HepG2 (cell line): ENCODE data around the gene NFATC2. TPM values are rescaled to one million over a fixed set of nuclear protein-coding genes. Genes with fewer than 3 reads are reported as not detected.

Source experiments
- ATAC-seq: fragments of 200-7000 bp; cut with Tn5 transposase; 3 replicates; pipeline ENCODE4 v1.9.1; 2020; ENCODE audit warnings: mild to moderate bottlenecking, moderate library complexity
- BruUV-seq: library from RNA; stranded (reverse); fragments of 400-500 nt; replicated peaks from 2 replicates; lab custom pipeline; 2021; lab: Mats Ljungman, UMichigan
- CTCF ChIA-PET: fragments of 300-600 bp; formaldehyde crosslinking; extraction: SDS; loops from one replicate; lab custom pipeline; 2021; ENCODE audit warnings: low total read pairs, inconsistent platforms, low intra/inter-chr PET ratio; lab: Yijun Ruan, JAX
- POLR2A ChIA-PET: fragments of 350-600 bp; sonication (Branson Sonifier 250); formaldehyde crosslinking; loops from one replicate; lab custom pipeline; 2020; ENCODE audit warnings: antibody characterized with exemption, inconsistent platforms; lab: Yijun Ruan, JAX
- DNase-seq: peaks from one replicate; pipeline ENCODE4 v3.0.0-alpha.2; 2015; ENCODE audit warnings: low spot score
- FAIRE-seq: peaks from 3 replicates; lab custom pipeline; 2011; peaks lifted over from hg19 to GRCh38; lab: Jason Lieb, UNC
- H2AFZ ChIP-seq: one replicate; pipeline ENCODE4 v1.6.1; 2011; ENCODE audit warnings: low read length, inconsistent platforms
- H3K27ac ChIP-seq: fragments of 300-600 bp; 3 replicates; pipeline ENCODE4 v1.8.0; 2011; ENCODE audit warnings: mixed run types, mild to moderate bottlenecking, mixed read lengths, low read length, inconsistent platforms; ENCODE audit not compliant: insufficient read depth; ENCODE audit errors: extremely low read length
- H3K27me3 ChIP-seq, 2 experiments: fragments of 200-600 bp in 1 of 2; 2 replicates in 1 of 2; 3 replicates in 1 of 2; pipeline versions ENCODE4 v1.6.0 to v1.8.0; 2011; ENCODE audit warnings: low read length in 2 of 2, mild to moderate bottlenecking in 2 of 2, moderate library complexity in 2 of 2, inconsistent platforms in 1 of 2; ENCODE audit not compliant: insufficient read depth in 2 of 2, control insufficient read depth in 1 of 2
- H3K36me3 ChIP-seq, 2 experiments: fragments of 200-600 bp in 1 of 2; replicated peaks in 1 of 2; 2 replicates in 1 of 2; 3 replicates in 1 of 2; pipeline versions ENCODE4 v1.5.1 to v1.8.0; 2011; ENCODE audit warnings: low read length in 2 of 2, inconsistent platforms in 1 of 2; ENCODE audit not compliant: insufficient read depth in 2 of 2, control insufficient read depth in 1 of 2
- H3K4me1 ChIP-seq: 2 replicates; pipeline ENCODE4 v1.5.1; 2012; ENCODE audit warnings: low read length, inconsistent platforms; ENCODE audit not compliant: insufficient read depth
- H3K4me2 ChIP-seq: 2 replicates; pipeline ENCODE4 v1.6.0; 2011; ENCODE audit warnings: low read depth, low read length, inconsistent platforms
- H3K4me3 ChIP-seq, 3 experiments: fragments of 200-600 bp in 1 of 3; sonication (generic), shearing (Covaris generic) in 1 of 3; replicated peaks in 1 of 3; 2 replicates each; pipeline ENCODE4 v1.5.1; 2011 to 2016; ENCODE audit warnings: low read length in 3 of 3, inconsistent platforms in 2 of 3, low read depth in 2 of 3, mild to moderate bottlenecking in 2 of 3, control low read depth in 1 of 3, mixed read lengths in 1 of 3; ENCODE audit not compliant: insufficient read depth in 1 of 3
- H3K79me2 ChIP-seq: one replicate; pipeline ENCODE4 v1.6.1; 2011; ENCODE audit warnings: low read length, inconsistent platforms; ENCODE audit not compliant: insufficient read depth
- H3K9ac ChIP-seq: 2 replicates; pipeline ENCODE4 v1.6.0; 2011; ENCODE audit warnings: mild to moderate bottlenecking, low read depth, low read length, inconsistent platforms; ENCODE audit not compliant: insufficient read depth
- H3K9me3 ChIP-seq: 2 replicates; pipeline ENCODE4 v1.5.1; 2012; ENCODE audit warnings: mild to moderate bottlenecking, low read length
- H4K20me1 ChIP-seq: 2 replicates; pipeline ENCODE4 v1.6.0; 2011; ENCODE audit warnings: inconsistent platforms, mild to moderate bottlenecking, low read length, moderate library complexity; ENCODE audit not compliant: insufficient read depth
- BCL6 ChIP-seq: IDR thresholded peaks from 2 replicates; pipeline ENCODE4 v1.6.1; 2016; ENCODE audit warnings: missing genetic modification reagents, missing compliant biosample characterization
- MLXIP ChIP-seq: sonication (generic); formaldehyde crosslinking; IDR thresholded peaks from 2 replicates; pipeline ENCODE4 v1.9.0; 2021; ENCODE audit warnings: missing genetic modification reagents, borderline replicate concordance
- WGBS: methylation state at CpG from one replicate; pipeline ENCODE4 v1.1.6; 2017; ENCODE audit warnings: low lambda C conversion rate; 5-methylcytosine and 5-hydroxymethylcytosine counted together
- in situ Hi-C: cut with HindIII; loops from 2 replicates; pipeline ENCODE4 v1.10.0; 2017; ENCODE audit warnings: low pct_unique_long_range_greater_than_20kb; ENCODE audit not compliant: extremely low pct_ligation_motif_present
- intact Hi-C: fragments of 100-400 bp; cut with micrococcal nuclease; formaldehyde crosslinking; loops from one replicate; pipeline ENCODE4 v1.10.0; 2022; ENCODE audit not compliant: unreplicated experiment
- polyA plus RNA-seq, 8 experiments: library from polyadenylated mRNA; depleted of rRNA in 3 of 8; stranded (reverse) in 7 of 8; unstranded in 1 of 8; fragments of >200 nt; fragmentation: Illumina TruSeq in 4 of 8; extraction: Trizol in 4 of 8; gene quantifications; 2 replicates each; pipeline versions ENCODE4 v1.2.1 to v1.2.3, GENCODE V29; 2011 to 2016; ENCODE audit warnings: low read depth in 4 of 8, missing spikeins in 1 of 8, mixed read lengths in 1 of 8; ENCODE audit not compliant: insufficient read depth in 1 of 8
- total RNA-seq, 5 experiments: library from RNA; depleted of rRNA; stranded (reverse); fragments of >200 nt; fragmentation: Illumina TruSeq; extraction: Trizol; gene quantifications; 2 replicates each; pipeline ENCODE4 v1.2.3, GENCODE V29; 2016; ENCODE audit warnings: low read depth in 1 of 5
- TF ChIP-seq, protein P1 (sequence below): IDR thresholded peaks from 2 replicates; pipeline ENCODE4 v1.6.1; 2012; ENCODE audit warnings: low read depth, low read length, improper control_type of control experiment

Gene NFATC2
- total and polyA plus RNA-seq, 2 of the 13 experiments (the other 11 are each of a cell fraction or from before 2014, with no cell fraction given): 1.9 to 3.3 TPM

GRCh38 chr20:51423810-51424209, 118.7 kb downstream of the NFATC2 start:
- ChIA-PET CTCF (no interaction called here), POLR2A (interaction anchor here (1.3 kb wide), 1 partner anchor 11 kb away, joined by 5 read pairs; no protein-coding TSS in a partner anchor)
- WGBS: 36% methylated on average over 7 of the region's 7 CpGs
- no TSS peak for BruUV-seq
- intact Hi-C loops: loop anchor here (10.0 kb wide), 1 partner anchor 81 kb away; no protein-coding TSS in a partner anchor
- no peak overlapping the region for H3K4me3 ChIP-seq
- peaks cover 41% of the 10 kb centered on the region for H3K4me1 ChIP-seq
- no peak overlapping the region for H3K4me2 ChIP-seq
- no peaks in the 10 kb centered on the region; a peak in 1 of 5 replicates for H3K36me3 ChIP-seq
- H3K9ac ChIP-seq: no peak overlapping the region
- FAIRE-seq: peak; percentile 74
- no peak overlapping the region for H2AFZ ChIP-seq
- ATAC-seq: no peak
- no peaks in the 10 kb centered on the region for H3K79me2 ChIP-seq
- no peak overlapping the region for H3K27ac ChIP-seq
- DNase-seq: no peak
- peak; percentile 32; the same call in 1 of the 2 replicates for TF ChIP-seq BCL6
- TF ChIP-seq MLXIP (CRISPR knock-in tag): no peak
- TF ChIP-seq, protein P1, sequence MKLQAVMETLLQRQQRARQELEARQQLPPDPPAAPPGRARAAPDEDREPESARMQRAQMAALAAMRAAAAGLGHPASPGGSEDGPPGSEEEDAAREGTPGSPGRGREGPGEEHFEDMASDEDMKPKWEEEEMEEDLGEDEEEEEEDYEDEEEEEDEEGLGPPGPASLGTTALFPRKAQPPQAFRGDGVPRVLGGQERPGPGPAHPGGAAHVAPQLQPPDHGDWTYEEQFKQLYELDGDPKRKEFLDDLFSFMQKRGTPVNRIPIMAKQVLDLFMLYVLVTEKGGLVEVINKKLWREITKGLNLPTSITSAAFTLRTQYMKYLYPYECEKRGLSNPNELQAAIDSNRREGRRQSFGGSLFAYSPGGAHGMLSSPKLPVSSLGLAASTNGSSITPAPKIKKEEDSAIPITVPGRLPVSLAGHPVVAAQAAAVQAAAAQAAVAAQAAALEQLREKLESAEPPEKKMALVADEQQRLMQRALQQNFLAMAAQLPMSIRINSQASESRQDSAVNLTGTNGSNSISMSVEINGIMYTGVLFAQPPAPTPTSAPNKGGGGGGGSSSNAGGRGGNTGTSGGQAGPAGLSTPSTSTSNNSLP: no peak
- no peaks in the 10 kb centered on the region for H3K9me3 ChIP-seq
- H4K20me1 ChIP-seq: no peaks in the 10 kb centered on the region
- in situ Hi-C loops: no loop called here
- no peaks in the 10 kb centered on the region for H3K27me3 ChIP-seq
